BJ (cell line): ENCODE data around the gene ZNF316. TPM values are rescaled to one million over a fixed set of nuclear protein-coding genes. Genes with fewer than 3 reads are reported as not detected.

Experiments
- CTCF ChIA-PET: fragments of 350-600 bp; formaldehyde crosslinking; extraction: SDS; loops from one replicate; lab custom pipeline; 2021; ENCODE audit warnings: antibody characterized with exemption, inconsistent platforms; lab: Yijun Ruan, JAX
- POLR2A ChIA-PET: fragments of 300-600 bp; sonication (Branson Sonifier 250); formaldehyde crosslinking; extraction: SDS; loops from one replicate; lab custom pipeline; 2021; ENCODE audit warnings: antibody characterized with exemption; lab: Charles Lee
- DNase-seq: peaks from one replicate; pipeline ENCODE4 v3.0.0-alpha.2; 2011; ENCODE audit warnings: low read depth
- H3K27me3 ChIP-seq: 2 replicates; pipeline ENCODE4 v1.6.0; 2011; ENCODE audit warnings: low read length; ENCODE audit not compliant: control insufficient read depth, insufficient read depth
- H3K36me3 ChIP-seq: 2 replicates; pipeline ENCODE4 v1.5.1; 2011; ENCODE audit warnings: low read length; ENCODE audit not compliant: control insufficient read depth, insufficient read depth
- H3K4me3 ChIP-seq: 2 replicates; pipeline ENCODE4 v1.5.1; 2011; ENCODE audit warnings: low read depth, mild to moderate bottlenecking, control low read depth, low read length
- CTCF ChIP-seq: IDR thresholded peaks from 2 replicates; pipeline ENCODE4 v1.5.1; 2011; ENCODE audit warnings: low read depth, mild to moderate bottlenecking, control low read depth, inconsistent platforms, low read length, moderate library complexity; ENCODE audit not compliant: insufficient read depth
- polyA plus RNA-seq: library from polyadenylated mRNA; depleted of rRNA; stranded (reverse); fragments of >200 nt; gene quantifications from 2 replicates; pipeline ENCODE4 v1.2.3, GENCODE V29; 2011

Gene ZNF316
- polyA plus RNA-seq, 1 experiment = 5.2 TPM

GRCh38 chr7:6590645-6591110, 46.4 kb upstream of the ZNF316 start:
- H3K27me3 ChIP-seq = no peaks in the 10 kb centered on the region
- TF ChIP-seq CTCF = no peak
- peak overlapping the region; percentile 91 for H3K4me3 ChIP-seq
- ChIA-PET POLR2A (no interaction called here), CTCF (interaction anchor here (0.8 to 2.4 kb wide), 11 partner anchors 10 to 340 kb away, joined by 3 to 18 read pairs (median 4); partner anchors contain the start of gene ZDHHC4)
- DNase-seq = no peak
- H3K36me3 ChIP-seq = peaks cover 17% of the 10 kb centered on the region

GRCh38 chr7:6600093-6600492, 37.0 kb upstream of the ZNF316 start:
- Histone ChIP-seq H3K36me3 (peaks cover 29% of the 10 kb centered on the region), H3K4me3 (no peak overlapping the region), H3K27me3 (no peaks in the 10 kb centered on the region)
- TF ChIP-seq CTCF = no peak
- CTCF ChIA-PET = no interaction called here
- DNase-seq = no peak
- POLR2A ChIA-PET = no interaction called here

GRCh38 chr7:6604458-6604857, 32.7 kb upstream of the ZNF316 start:
- POLR2A ChIA-PET = no interaction called here
- no peak for TF ChIP-seq CTCF
- Histone ChIP-seq H3K27me3 (no peaks in the 10 kb centered on the region), H3K36me3 (peaks cover 16% of the 10 kb centered on the region), H3K4me3 (no peak overlapping the region)
- DNase-seq = no peak
- CTCF ChIA-PET = interaction anchor here (0.9 kb wide), 1 partner anchor 27 kb away, joined by 5 read pairs; the partner anchor contains the start of gene ZDHHC4

GRCh38 chr7:6606866-6607583, 30.1 kb upstream of the ZNF316 start:
- Histone ChIP-seq H3K27me3 (no peaks in the 10 kb centered on the region), H3K36me3 (peaks cover 9% of the 10 kb centered on the region), H3K4me3 (no peak overlapping the region)
- no peak for TF ChIP-seq CTCF
- POLR2A ChIA-PET = no interaction called here
- no peak for DNase-seq
- CTCF ChIA-PET = no interaction called here

- DNase-seq = no peak
- no peak for TF ChIP-seq CTCF
- H3K36me3 ChIP-seq = peaks cover 4% of the 10 kb centered on the region
- H3K27me3 ChIP-seq = no peaks in the 10 kb centered on the region
- ChIA-PET POLR2A (no interaction called here), CTCF (no interaction called here)
- no peak overlapping the region for H3K4me3 ChIP-seq
Observed at GRCh38 chr7:6607651-6608051, 29.5 kb upstream of the ZNF316 start.
